Prostate gland (tissue), 2 donors: ENCODE measurements around the gene SIM1. TPM values are rescaled to one million over a fixed set of nuclear protein-coding genes. Genes with fewer than 3 reads are reported as not detected.

Experiments used
- DNase-seq: peaks from one replicate; pipeline ENCODE4 v3.0.0-alpha.2; 2019; ENCODE audit warnings: low spot score
- H3K27ac ChIP-seq, 2 donors: fragments of 200-600 bp; sonication (generic); 2 replicates each; pipeline ENCODE4 v1.5.1; 2017 to 2019
- H3K27me3 ChIP-seq: fragments of 200-600 bp; sonication (generic); replicated peaks from 2 replicates; pipeline ENCODE4 v1.5.1; 2019; ENCODE audit not compliant: insufficient read depth
- H3K36me3 ChIP-seq, 2 donors: fragments of 200-600 bp; sonication (generic); 1 replicate in 1 of 2; 2 replicates in 1 of 2; pipeline versions ENCODE4 v1.5.1 to v1.8.1; 2017 to 2019
- H3K4me1 ChIP-seq: fragments of 200-600 bp; sonication (generic); replicated peaks from 2 replicates; pipeline ENCODE4 v1.5.1; 2019
- H3K4me3 ChIP-seq, 2 donors: fragments of 200-600 bp; sonication (generic); 2 replicates each; pipeline ENCODE4 v1.5.1; 2017 to 2019
- H3K9me3 ChIP-seq: fragments of 200-600 bp; sonication (generic); 2 replicates; pipeline ENCODE4 v1.5.1; 2017
- CTCF ChIP-seq, 4 experiments: fragments of 200-600 bp in 2 of 4; fragments of 450-650 bp in 2 of 4; sonication (generic) in 2 of 4; IDR thresholded peaks; 1 replicate in 3 of 4; 2 replicates in 1 of 4; pipeline ENCODE4 v1.5.1; 2016 to 2019; ENCODE audit warnings: antibody characterized with exemption in 4 of 4, mild to moderate bottlenecking in 2 of 4, moderate library complexity in 2 of 4
- POLR2A ChIP-seq: fragments of 450-650 bp; IDR thresholded peaks from one replicate; pipeline ENCODE4 v1.6.1; 2016; ENCODE audit warnings: antibody characterized with exemption, mild to moderate bottlenecking
- POLR2AphosphoS5 ChIP-seq: sonication (generic); formaldehyde crosslinking; IDR thresholded peaks from one replicate; pipeline ENCODE4 v1.6.1; 2017; ENCODE audit warnings: antibody characterized with exemption
- WGBS: methylation state at CpG from one replicate; pipeline ENCODE4 v1.1.5; 2018; 5-methylcytosine and 5-hydroxymethylcytosine counted together
- intact Hi-C: fragments of 100-400 bp; cut with DNase I; formaldehyde crosslinking; loops from one replicate; pipeline ENCODE4 v1.14.2; 2022
- total RNA-seq, 2 donors: library from RNA; depleted of rRNA; stranded (reverse); fragments of >200 nt; gene quantifications; one replicate each; pipeline ENCODE4 v1.1.0, GENCODE V29; 2016

The SIM1 gene
- total RNA-seq, 2 donors from 2014 or later: 0.85 TPM; not detected in 1

GRCh38 chr6:100473182-100473581 lies 8.5 kb upstream of the SIM1 start:
- H3K9me3 ChIP-seq: no peaks in the 10 kb centered on the region
- no peak for TF ChIP-seq POLR2A
- no peak for TF ChIP-seq CTCF (IDR thresholded peaks at IDR 0.05)
- TF ChIP-seq POLR2AphosphoS5: no peak
- no peaks in the 10 kb centered on the region for H3K4me1 ChIP-seq
- peaks cover 11% of the 10 kb centered on the region for H3K27me3 ChIP-seq
- intact Hi-C loops: loop anchor here (10.0 kb wide), 1 partner anchor 348 kb away; no protein-coding TSS in a partner anchor
- WGBS: 55% methylated on average over 1 of the region's 1 CpG
- H3K4me3 ChIP-seq: no peak overlapping the region
- no peaks in the 10 kb centered on the region for H3K36me3 ChIP-seq
- no peak overlapping the region for H3K27ac ChIP-seq
- no peak for DNase-seq

- no peaks in the 10 kb centered on the region for H3K9me3 ChIP-seq
- H3K4me1 ChIP-seq: no peaks in the 10 kb centered on the region
- no peaks in the 10 kb centered on the region for H3K36me3 ChIP-seq
- no peak overlapping the region for H3K27ac ChIP-seq
- DNase-seq: no peak
- WGBS: 19% methylated on average over 3 of the region's 3 CpGs
- peaks cover 16% of the 10 kb centered on the region for H3K27me3 ChIP-seq
- no peak overlapping the region for H3K4me3 ChIP-seq
- intact Hi-C loops: loop anchor here (10.0 kb wide), 1 partner anchor 348 kb away; no protein-coding TSS in a partner anchor
- TF ChIP-seq CTCF (IDR thresholded peaks at IDR 0.05) (no peak), POLR2A (no peak), POLR2AphosphoS5 (no peak)
Observed at GRCh38 chr6:100472674-100473073, 8.0 kb upstream of the SIM1 start.

- H3K36me3 ChIP-seq: no peaks in the 10 kb centered on the region
- no peak for DNase-seq
- no peak overlapping the region for H3K27ac ChIP-seq
- no peaks in the 10 kb centered on the region for H3K4me1 ChIP-seq
- H3K27me3 ChIP-seq: peaks cover 33% of the 10 kb centered on the region
- intact Hi-C loops: loop anchor here (10.0 kb wide), 1 partner anchor 346 kb away; no protein-coding TSS in a partner anchor
- no peaks in the 10 kb centered on the region for H3K9me3 ChIP-seq
- TF ChIP-seq POLR2A (no peak), POLR2AphosphoS5 (no peak), CTCF (IDR thresholded peaks at IDR 0.05) (no peak)
- WGBS: 66% methylated on average over 5 of the region's 5 CpGs
- no peak overlapping the region for H3K4me3 ChIP-seq
Observed at GRCh38 chr6:100470422-100471120, 5.8 kb upstream of the SIM1 start.

GRCh38 chr6:100469101-100469859 lies 4.6 kb upstream of the SIM1 start:
- 18% methylated on average over 44 of the region's 44 CpGs for WGBS
- no peaks in the 10 kb centered on the region for H3K36me3 ChIP-seq
- no peak for TF ChIP-seq POLR2AphosphoS5
- no peak for TF ChIP-seq CTCF (IDR thresholded peaks at IDR 0.05)
- no peak for TF ChIP-seq POLR2A
- H3K4me3 ChIP-seq: no peak overlapping the region
- no peaks in the 10 kb centered on the region for H3K4me1 ChIP-seq
- DNase-seq: no peak
- intact Hi-C loops: no loop called here
- peaks cover 44% of the 10 kb centered on the region for H3K27me3 ChIP-seq
- no peak overlapping the region for H3K27ac ChIP-seq
- no peaks in the 10 kb centered on the region for H3K9me3 ChIP-seq
